ENCODE results near the gene LUM.
"Not testable (repeated sequence)": the region's sequence is repeated elsewhere in the genome, so short reads cannot be mapped to it uniquely, and the experiment has no call there.

The LUM gene

GRCh38 chr12:91109581-91110310, 1.5 kb downstream of the LUM start:
- no peak for DNase-seq (ENCODE audit: low read depth)

GRCh38 chr12:91109148-91109564, 2.1 kb downstream of the LUM start:
- peak; percentile 48 for DNase-seq (ENCODE audit: low read depth)

GRCh38 chr12:91108196-91108755, 3.0 kb downstream of the LUM start:
- no peak for DNase-seq (ENCODE audit: low read depth)

DNA sequence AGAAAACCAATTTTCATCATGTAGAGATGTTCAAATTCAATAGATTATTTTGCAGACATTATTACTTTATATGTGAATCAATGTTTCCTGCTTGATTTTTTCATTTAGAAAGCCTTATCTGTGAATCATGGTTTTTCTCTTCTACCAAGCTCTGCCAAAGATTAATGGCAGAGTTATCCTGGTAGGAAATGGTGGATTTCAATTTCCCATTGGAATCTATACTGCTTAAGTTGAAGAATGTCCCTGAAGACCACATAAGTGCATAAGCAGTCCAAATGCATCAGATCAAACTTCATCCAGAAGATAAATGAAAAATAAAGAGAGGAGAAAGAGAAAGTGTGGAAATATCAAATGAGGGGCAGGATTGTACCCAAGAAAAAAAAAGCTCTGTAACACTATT, 5.0 kb downstream of the LUM start:
- DNase-seq (ENCODE audit: low read depth) = no peak

DNA sequence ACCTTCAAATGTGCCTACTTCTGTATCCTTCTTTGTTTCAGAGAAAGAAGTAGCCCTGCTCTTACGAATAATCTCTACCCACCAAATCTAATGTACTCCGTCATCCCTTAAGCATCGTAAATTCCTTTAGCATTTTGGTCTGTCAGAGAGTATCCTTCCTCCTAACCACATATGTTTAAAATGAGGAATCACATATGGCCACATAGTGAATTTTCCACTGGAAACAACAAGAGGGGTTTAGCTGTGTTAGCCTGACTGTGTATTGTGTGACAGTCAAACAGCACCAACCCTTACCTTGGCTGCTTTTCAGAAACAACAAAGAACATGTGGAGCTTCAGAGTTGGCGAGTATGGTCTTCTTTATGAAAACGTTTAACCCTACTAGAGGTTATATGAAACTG, 5.5 kb downstream of the LUM start:
- no peak for DNase-seq (ENCODE audit: low read depth)

DNA sequence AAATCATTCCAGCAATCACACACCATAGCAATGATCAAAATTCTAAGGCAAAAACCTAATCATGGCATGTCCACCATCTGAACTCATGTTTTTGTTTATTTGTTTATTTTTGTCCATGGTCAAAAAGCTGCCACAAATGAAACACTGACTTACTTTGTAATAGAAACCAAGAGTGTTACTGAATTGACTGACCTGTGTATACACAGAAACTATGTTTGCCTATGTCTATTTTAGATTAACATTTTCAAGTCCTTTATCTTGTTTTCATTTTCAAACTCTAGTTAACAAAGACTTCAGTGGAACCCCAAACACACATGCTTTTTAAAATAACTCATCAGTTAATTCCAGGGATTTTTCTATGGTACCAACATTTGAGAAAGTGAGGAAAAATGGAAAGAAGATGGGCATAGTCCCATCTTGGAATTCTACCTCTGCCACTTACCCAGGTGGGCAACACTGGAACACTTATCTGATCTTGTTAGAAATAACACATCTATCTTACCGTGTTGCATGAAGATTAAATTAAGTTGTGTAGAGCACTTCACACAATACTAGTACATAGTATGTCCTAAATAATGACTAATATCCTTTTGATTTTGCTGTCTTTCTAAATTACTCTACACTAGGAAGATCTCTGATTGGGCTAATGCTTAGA, 6.4 kb downstream of the LUM start:
- no peak for DNase-seq (ENCODE audit: low read depth)

DNA sequence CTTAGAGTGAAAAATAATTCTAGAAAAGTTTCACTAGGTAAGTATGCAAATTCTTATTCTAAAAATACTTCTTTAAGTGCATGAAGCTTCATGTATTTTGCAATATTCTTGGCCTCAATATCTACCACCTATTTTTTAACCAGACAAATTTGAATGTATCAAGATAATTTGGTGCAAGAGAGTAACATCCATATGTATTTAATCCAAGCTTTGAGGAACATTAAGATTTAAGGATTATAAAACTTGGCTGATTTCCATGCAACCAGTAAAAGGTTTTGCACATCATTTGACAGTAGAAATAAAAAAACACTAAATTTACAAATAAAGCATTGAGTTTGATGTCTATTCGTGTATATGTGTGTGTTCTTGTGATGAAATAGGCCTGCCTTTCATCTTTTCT, 7.7 kb downstream of the LUM start:
- DNase-seq (ENCODE audit: low read depth) = no peak

GRCh38 chr12:91103101-91103500, 8.2 kb downstream of the LUM start:
- no peak for DNase-seq (ENCODE audit: low read depth)

DNA sequence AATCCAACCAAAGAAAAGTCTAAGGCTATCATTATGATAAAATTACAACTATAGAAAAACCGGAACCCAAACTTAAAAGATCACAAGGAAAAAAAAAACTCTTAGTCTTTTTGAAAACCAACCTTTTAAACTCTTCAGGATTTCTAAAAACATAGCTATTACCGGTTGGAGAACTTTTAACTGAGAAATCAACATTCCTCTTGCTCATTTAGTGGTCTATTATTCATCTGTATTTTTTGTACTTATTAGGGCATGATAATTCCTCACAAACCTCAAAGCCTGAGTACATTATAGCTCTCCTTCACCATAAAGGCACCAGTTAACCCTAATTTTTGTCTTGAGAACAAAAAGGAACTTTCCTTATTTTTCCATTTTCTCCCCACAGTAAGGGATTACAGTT, 10.4 kb downstream of the LUM start:
- no peak for DNase-seq (ENCODE audit: low read depth)

DNA sequence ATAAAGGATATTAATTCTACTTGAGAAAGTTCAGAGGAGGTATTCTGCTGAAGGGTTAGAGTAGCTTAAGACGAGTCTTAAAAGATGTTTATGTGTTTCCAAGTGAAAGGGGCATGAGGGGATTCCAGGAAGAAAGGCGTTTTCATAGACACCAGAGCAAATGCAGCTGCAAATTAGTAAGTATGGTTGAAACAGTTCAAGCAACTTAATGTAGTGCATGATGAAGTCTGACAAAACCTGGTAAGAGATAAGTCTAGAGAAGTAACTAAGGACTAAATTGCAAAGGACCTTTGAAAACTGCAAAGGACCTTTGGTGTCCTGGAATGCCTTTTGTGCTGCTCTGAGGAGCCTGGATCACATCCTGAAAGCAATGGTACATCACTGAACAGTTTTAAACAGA, 11.5 kb downstream of the LUM start:
- no peak for DNase-seq (ENCODE audit: low read depth)

DNA sequence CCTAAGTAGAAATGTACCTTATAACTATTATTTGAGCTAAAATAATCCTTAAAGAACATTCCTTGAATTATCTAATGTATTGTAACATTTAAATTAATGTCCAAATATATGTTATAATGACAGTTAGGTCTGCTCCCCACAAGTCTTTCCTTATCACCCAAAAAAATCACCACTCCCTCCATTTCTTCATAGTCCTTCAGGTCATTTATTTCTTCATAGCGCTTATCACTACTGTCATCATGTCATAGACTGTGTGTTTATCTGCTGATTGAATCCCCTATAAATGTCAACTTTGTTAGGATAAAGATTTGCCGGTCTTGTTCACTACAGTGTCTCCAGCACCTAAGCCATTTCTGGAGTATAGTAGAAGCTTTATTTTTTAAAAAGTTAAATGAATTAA, 12.0 kb downstream of the LUM start:
- no peak for DNase-seq (ENCODE audit: low read depth)

GRCh38 chr12:91098941-91099340, 12.4 kb downstream of the LUM start:
- peak; percentile 89 for DNase-seq (ENCODE audit: low read depth)

DNA sequence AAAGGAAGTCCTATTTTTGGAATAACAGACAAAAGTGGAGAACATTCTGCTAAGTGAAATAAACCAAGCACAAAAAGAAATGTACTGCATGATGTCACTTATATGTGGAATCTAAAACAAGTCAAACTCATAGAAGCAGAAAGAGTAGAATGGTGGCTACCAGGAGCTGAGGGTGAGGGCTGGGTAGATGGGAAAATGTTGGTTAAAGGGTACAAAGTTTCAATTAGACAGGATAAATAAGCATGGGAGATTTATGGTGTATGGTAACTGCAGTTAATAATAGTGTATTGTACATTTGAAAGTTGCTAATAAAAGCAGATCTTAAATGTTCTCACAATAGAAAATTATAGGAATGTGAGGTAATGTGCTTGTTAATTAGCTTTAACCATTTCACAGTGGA, 12.8 kb downstream of the LUM start:
- no peak for DNase-seq (ENCODE audit: low read depth)

DNA sequence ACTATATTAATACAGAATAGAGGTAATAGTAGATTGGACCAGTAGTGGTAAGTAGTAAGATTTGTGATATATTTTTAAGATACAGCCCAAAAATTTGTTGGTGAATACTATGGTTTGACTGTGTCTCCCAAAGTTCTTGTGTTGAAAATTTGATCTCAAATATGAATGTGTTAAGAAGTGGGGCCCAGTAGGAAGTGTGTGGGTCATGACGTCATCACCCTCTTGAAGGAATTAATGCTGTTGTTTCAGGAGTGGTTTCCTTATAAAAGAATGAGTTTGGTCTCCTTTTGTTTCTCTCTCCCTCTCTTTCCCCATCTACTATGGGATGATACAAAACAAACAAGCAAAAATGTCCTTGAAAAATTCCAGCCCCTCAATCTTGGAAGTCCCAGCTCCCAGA, 16.3 kb downstream of the LUM start:
- DNase-seq (ENCODE audit: low read depth) = no peak

GRCh38 chr12:91094032-91094662, 17.1 kb downstream of the LUM start:
- no peak for DNase-seq (ENCODE audit: low read depth)

DNA sequence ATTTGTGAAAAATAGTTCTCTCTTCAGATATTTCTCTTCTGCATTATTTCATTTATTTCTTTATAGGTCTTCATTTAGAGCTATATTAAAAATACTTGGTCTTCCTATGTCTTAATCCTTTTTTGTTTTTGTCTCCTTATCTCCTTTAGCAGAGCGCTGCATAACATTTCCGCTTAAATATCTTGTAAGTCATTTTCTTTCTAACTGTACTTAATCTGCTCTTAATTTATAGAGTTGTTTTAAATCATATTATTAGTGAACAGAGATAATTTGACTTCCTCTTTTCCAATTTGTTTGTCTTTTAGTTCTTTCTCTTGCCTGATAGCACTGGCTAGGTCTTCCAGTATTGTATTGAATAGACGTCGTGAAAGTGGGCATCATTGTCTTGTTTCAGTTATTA, 18.0 kb downstream of the LUM start:
- no peak for DNase-seq (ENCODE audit: low read depth)

DNA sequence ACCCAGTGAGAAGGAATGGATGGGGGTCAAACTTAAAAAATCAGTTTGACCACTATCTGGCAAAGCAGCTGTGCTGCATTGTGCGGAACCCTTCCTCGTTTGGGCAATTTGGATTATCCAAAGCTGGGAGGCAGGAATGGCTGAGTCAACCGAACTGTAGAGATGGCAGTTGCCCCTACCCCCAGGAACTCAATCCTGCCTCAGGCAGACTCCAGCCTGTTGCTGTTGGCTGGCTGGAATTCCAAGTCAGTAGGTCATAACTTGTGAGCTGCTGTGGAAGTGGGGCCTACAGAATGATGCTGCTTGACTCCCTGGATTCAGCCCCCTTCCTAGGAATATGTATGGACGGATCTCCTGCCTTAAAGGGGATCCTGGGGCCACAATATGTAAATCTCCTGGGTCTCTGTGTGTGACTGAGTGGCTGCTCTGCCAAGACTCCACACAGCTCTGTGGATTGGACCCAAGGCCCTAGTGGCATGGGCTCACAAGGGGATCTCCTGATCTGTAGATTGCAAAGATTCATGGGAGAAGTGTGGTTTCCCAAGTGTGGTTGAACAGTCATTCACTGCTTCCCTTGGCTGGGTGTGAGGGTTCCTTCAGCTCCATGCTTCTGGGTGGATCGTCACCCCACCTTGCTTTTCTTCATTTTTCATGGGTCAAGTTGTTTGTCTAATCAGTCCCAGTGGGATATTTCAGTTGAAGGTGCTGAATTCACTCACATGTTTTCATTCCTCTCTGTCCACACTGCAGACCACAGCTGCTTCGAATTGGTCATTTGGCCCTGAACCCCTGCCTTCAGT, 19.2 kb downstream of the LUM start:
- DNase-seq (ENCODE audit: low read depth) = no peak

DNA sequence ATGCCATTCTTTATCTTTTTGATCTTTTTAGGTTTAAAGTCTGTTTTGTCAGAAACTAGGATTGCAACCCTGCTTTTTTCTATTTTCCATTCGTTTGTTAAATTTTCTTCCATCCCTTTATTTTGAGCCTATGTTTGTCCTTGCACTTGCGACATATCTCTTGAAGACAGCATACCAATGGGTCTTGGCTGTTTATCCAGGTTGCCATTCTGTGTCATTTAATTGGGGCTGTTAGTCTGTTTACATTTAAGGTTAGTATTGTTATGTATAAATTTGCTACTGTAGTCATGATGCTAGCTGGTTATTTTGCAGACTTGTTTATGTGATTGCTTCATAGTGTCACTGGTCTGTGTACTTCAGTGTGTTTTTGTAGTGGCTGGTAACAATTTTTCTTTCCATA, 21.3 kb downstream of the LUM start:
- DNase-seq (ENCODE audit: low read depth) = not testable (repeated sequence)

DNA sequence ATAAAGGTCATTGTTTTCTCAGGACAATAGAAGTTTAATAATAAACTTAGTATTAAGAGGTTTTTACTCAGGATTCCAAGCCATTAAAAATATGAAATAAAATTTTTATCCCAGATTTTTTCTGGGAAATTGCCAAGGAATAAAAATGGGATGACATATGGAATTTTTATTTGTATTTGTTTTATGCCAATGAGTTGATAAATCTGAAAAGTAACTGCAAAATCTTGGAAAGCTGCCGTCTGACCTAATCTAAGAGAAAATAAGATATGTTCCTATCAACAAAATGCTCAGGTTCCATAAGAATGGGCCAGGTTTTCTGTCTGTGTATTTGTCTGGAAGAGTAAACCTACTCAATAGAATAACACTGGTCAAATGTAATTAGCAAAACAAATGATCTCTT, 31.3 kb downstream of the LUM start:
- no peak for DNase-seq (ENCODE audit: low read depth)

DNA sequence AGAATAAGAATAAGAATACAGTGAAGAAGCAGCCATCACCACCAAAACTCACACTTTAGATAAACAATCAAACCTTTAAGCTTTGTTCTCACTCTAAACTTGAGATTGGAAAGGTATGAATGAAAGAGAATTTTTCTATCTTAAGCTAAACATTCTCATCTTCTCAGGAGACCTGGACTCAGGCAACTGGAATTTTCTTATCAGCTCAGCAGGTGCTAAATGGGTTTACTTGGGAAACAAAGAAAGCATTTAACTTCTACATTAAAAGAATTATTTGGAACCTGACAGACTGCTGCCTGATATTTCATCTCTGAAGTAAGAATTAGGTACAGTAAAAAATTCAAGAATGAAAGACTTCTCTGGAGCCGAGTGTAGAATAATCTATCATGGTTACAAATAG, 32.8 kb downstream of the LUM start:
- no peak for DNase-seq (ENCODE audit: low read depth)

DNA sequence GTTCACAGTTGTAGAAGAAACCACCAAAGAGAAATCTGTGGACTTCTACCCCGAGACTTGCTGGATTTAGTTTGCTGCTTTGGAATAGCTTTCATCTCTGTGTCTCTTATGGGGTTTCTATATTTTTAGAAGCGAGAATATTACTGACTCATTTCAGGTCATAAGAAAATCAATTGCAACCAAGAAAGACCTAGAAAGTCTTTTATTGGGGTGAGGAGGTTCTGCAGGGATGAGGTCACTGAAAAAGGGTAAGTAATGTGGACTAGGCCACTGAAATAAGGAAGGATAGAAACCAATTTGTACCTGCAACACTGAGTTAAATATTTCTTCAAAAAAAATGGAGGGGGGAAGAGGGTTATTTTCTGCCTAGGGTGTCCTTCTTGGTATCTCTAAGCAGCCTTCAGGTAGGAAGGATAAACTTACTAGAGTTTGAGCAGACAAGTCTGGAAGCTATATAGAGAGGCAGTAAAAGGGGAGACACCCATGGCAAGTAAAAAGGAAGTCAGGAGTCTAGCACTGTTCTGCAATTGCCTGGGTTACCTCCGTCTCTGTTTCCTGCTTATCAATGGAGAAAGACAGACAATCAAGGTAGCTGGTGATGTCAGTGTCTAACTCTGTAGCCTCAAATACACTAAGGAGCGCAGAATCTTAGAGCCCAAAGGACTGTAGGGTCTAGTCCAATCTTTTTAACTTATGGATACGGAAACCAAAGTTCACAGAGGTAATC, 33.9 kb downstream of the LUM start:
- no peak for DNase-seq (ENCODE audit: low read depth)

DNA sequence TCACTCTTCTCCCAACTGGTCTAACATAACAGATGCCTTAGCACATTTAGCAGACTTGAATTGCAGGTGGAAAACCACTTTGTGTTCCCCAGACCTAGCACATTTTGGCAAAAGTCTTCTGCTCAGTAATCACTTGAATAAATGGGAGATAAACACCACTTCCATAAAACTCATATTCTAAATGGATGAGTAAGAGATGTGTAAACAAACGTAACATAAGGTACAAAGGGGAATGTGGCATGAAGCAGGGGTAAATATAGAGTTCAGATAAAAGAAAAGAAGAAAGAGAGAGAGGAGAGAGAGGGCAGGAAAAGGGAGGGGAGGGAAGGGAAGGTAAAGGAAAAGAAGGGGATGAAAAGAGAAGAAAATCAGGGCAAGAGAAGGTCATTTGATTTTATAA, 36.4 kb downstream of the LUM start:
- DNase-seq (ENCODE audit: low read depth) = no peak
